Thyroid gland (tissue), 4 donors: Measurements from ENCODE around the gene KCTD1.

Source experiments
- CTCF ChIP-seq, 6 experiments: fragments of 200-600 bp in 3 of 6; fragments of 450-650 bp in 3 of 6; sonication (generic) in 3 of 6; IDR thresholded peaks; one replicate each; pipeline ENCODE4 v1.5.1; 2016 to 2019; ENCODE audit warnings: antibody characterized with exemption in 6 of 6, mild to moderate bottlenecking in 2 of 6, inconsistent platforms in 1 of 6, moderate library complexity in 1 of 6
- POLR2A ChIP-seq, 2 donors: fragments of 450-650 bp; IDR thresholded peaks; one replicate each; pipeline ENCODE4 v1.6.1; 2017; ENCODE audit warnings: antibody characterized with exemption in 2 of 2, mild to moderate bottlenecking in 2 of 2, moderate library complexity in 1 of 2

GRCh38 chr18:26457195-26457594 is 91.2 kb downstream of the KCTD1 start:
- no peak for TF ChIP-seq POLR2A (IDR thresholded peaks at IDR 0.05)
- TF ChIP-seq CTCF (IDR thresholded peaks at IDR 0.05): no peak
